HepG2 (cell line): ENCODE results near the gene DENND10. TPM values are rescaled to one million over a fixed set of nuclear protein-coding genes. Genes with fewer than 3 reads are reported as not detected.

ENCODE experiments used
- BHLHE40 ChIP-seq: IDR thresholded peaks from 2 replicates; pipeline ENCODE4 v1.6.1; 2011; ENCODE audit warnings: low read length, improper control_type of control experiment
- HIVEP1 ChIP-seq: sonication (generic); formaldehyde crosslinking; IDR thresholded peaks from 2 replicates; pipeline ENCODE4 v1.4.0; 2020; ENCODE audit warnings: mild to moderate bottlenecking, missing genetic modification reagents
- HOXA9 ChIP-seq: sonication (generic); formaldehyde crosslinking; IDR thresholded peaks from 2 replicates; pipeline ENCODE4 v1.8.1; 2022; ENCODE audit warnings: missing genetic modification reagents, mild to moderate bottlenecking, moderate library complexity, borderline replicate concordance
- MIER3 ChIP-seq: IDR thresholded peaks from 2 replicates; pipeline ENCODE4 v1.6.1; 2016; ENCODE audit warnings: missing compliant biosample characterization, borderline replicate concordance
- NR2F2 ChIP-seq: IDR thresholded peaks from 2 replicates; pipeline ENCODE4 v1.6.1; 2012; ENCODE audit warnings: low read depth, inconsistent platforms, borderline replicate concordance
- PRPF4 ChIP-seq: fragments of 200-400 bp; formaldehyde crosslinking; IDR thresholded peaks from 2 replicates; pipeline ENCODE4 v1.6.1; 2016; ENCODE audit warnings: low read length, low read depth; ENCODE audit not compliant: poor library complexity, severe bottlenecking
- RFXAP ChIP-seq: sonication (generic); formaldehyde crosslinking; IDR thresholded peaks from 2 replicates; pipeline ENCODE4 v1.4.0; 2020; ENCODE audit warnings: missing genetic modification reagents, borderline replicate concordance
- SMARCC2 ChIP-seq: fragments of 450-650 bp; IDR thresholded peaks from 2 replicates; pipeline ENCODE4 v1.6.1; 2017; ENCODE audit warnings: antibody characterized with exemption, mild to moderate bottlenecking
- TCF7 ChIP-seq: sonication (generic); IDR thresholded peaks from 2 replicates; pipeline ENCODE4 v1.6.1; 2016; ENCODE audit warnings: antibody characterized with exemption, low read depth
- TRIM24 ChIP-seq: sonication (generic); formaldehyde crosslinking; IDR thresholded peaks from 2 replicates; pipeline ENCODE4 v1.8.0; 2022; ENCODE audit warnings: mild to moderate bottlenecking, missing genetic modification reagents
- ZBTB20 ChIP-seq: sonication (generic); formaldehyde crosslinking; IDR thresholded peaks from 2 replicates; pipeline ENCODE4 v1.8.1; 2023; ENCODE audit warnings: missing genetic modification reagents, low read depth, mild to moderate bottlenecking, borderline replicate concordance
- ZNF224 ChIP-seq: sonication (generic); formaldehyde crosslinking; IDR thresholded peaks from 2 replicates; pipeline ENCODE4 v1.5.0; 2020; ENCODE audit warnings: mild to moderate bottlenecking, missing genetic modification reagents
- ZNF441 ChIP-seq: sonication (generic); formaldehyde crosslinking; IDR thresholded peaks from 2 replicates; pipeline ENCODE4 v1.7.0; 2021; ENCODE audit warnings: missing genetic modification reagents, borderline replicate concordance
- ZNF577 ChIP-seq: sonication (generic); formaldehyde crosslinking; IDR thresholded peaks from 2 replicates; pipeline ENCODE4 v1.4.0; 2020; ENCODE audit warnings: mild to moderate bottlenecking, low read depth, missing genetic modification reagents, borderline replicate concordance
- ZNF7 ChIP-seq: IDR thresholded peaks from 2 replicates; pipeline ENCODE4 v1.6.1; 2016; ENCODE audit warnings: missing biosample characterization, missing genetic modification reagents
- ZSCAN30 ChIP-seq: sonication (generic); formaldehyde crosslinking; IDR thresholded peaks from 2 replicates; pipeline ENCODE4 v1.5.0; 2020; ENCODE audit warnings: mild to moderate bottlenecking, missing genetic modification reagents
- polyA plus RNA-seq, 8 experiments: library from polyadenylated mRNA; depleted of rRNA in 3 of 8; stranded (reverse) in 7 of 8; unstranded in 1 of 8; fragments of >200 nt; fragmentation: Illumina TruSeq in 4 of 8; extraction: Trizol in 4 of 8; gene quantifications; 2 replicates each; pipeline versions ENCODE4 v1.2.1 to v1.2.3, GENCODE V29; 2011 to 2016; ENCODE audit warnings: low read depth in 4 of 8, missing spikeins in 1 of 8, mixed read lengths in 1 of 8; ENCODE audit not compliant: insufficient read depth in 1 of 8
- total RNA-seq, 5 experiments: library from RNA; depleted of rRNA; stranded (reverse); fragments of >200 nt; fragmentation: Illumina TruSeq; extraction: Trizol; gene quantifications; 2 replicates each; pipeline ENCODE4 v1.2.3, GENCODE V29; 2016; ENCODE audit warnings: low read depth in 1 of 5
- TF ChIP-seq, protein P1 (sequence below): sonication (generic); formaldehyde crosslinking; IDR thresholded peaks from 2 replicates; pipeline ENCODE4 v1.4.0; 2020; ENCODE audit warnings: missing genetic modification reagents, borderline replicate concordance
- TF ChIP-seq, protein P2 (sequence below): IDR thresholded peaks from 2 replicates; pipeline ENCODE4 v1.6.1; 2018; ENCODE audit warnings: missing genetic modification reagents
- TF ChIP-seq, protein P3 (sequence below): sonication (generic); formaldehyde crosslinking; IDR thresholded peaks from 2 replicates; pipeline ENCODE4 v1.5.1; 2020; ENCODE audit warnings: missing genetic modification reagents, mild to moderate bottlenecking, borderline replicate concordance
- TF ChIP-seq, protein P4 (sequence below): sonication (generic); formaldehyde crosslinking; IDR thresholded peaks from 2 replicates; pipeline ENCODE4 v1.4.0; 2020; ENCODE audit warnings: missing genetic modification reagents
- TF ChIP-seq, protein P5 (sequence below): sonication (generic); formaldehyde crosslinking; IDR thresholded peaks from 2 replicates; pipeline ENCODE4 v1.4.0; 2020; ENCODE audit warnings: missing genetic modification reagents

The DENND10 gene
- total and polyA plus RNA-seq, 2 of the 13 experiments (the other 11 are each of a cell fraction or from before 2014, with no cell fraction given), result 43.7 to 78.8 TPM

DNA sequence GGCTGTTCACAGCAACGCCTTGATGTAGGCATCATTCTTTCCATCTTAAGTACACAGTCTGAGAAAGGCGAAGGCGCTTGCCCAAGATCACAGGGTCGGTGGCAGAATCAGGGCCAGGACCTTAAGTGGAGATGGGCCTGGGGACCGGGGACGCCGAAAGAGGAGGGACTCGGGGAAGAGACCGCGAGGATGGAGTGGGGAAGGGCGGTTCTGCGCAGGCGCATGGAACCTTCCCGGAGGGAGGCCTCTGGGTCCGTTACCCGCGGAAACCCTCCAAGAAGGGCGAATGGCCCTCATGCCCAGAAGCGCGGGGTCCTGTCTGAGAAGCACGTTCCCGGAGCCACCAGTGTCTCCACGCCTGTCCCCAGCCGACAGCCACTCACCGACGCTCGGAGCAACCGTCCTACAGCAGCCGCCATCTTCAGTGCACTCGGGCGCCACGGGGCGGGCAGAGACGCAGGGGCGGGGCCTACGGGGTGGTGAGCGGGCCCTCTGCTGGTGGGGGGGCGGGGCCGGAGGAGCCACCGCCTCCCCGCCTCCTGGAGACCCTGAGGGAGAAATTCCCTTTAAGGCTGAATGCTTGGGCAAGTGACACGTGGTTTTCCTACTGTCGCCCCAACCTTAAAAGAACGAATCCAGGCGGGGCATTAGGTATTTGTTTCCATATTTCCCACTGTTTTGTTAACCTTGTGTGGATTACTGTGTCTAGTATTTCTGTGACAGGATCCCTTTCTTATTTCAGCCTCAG is 74.6 kb downstream of the DENND10 start, which contains the start of gene PRDX3 (continued):
- TF ChIP-seq SMARCC2 (no peak), ZNF577 (CRISPR knock-in tag) (peak; percentile 59; the same call in 1 of the 2 replicates), ZNF7 (CRISPR knock-in tag) (no peak), PRPF4 (no peak), BHLHE40 (no peak), ZSCAN30 (no peak), ZNF224 (CRISPR knock-in tag) (0 out of 2 replicates have a peak, but pooled peaks have one; percentile 50), NR2F2 (no peak), HIVEP1 (CRISPR knock-in tag) (no peak; the same call in 1 of the 2 replicates), TRIM24 (CRISPR knock-in tag) (no peak), HOXA9 (no peak), ZNF441 (CRISPR knock-in tag) (no peak), RFXAP (CRISPR knock-in tag) (no peak), MIER3 (no peak), ZBTB20 (no peak), TCF7 (no peak)
- TF ChIP-seq, protein P1, sequence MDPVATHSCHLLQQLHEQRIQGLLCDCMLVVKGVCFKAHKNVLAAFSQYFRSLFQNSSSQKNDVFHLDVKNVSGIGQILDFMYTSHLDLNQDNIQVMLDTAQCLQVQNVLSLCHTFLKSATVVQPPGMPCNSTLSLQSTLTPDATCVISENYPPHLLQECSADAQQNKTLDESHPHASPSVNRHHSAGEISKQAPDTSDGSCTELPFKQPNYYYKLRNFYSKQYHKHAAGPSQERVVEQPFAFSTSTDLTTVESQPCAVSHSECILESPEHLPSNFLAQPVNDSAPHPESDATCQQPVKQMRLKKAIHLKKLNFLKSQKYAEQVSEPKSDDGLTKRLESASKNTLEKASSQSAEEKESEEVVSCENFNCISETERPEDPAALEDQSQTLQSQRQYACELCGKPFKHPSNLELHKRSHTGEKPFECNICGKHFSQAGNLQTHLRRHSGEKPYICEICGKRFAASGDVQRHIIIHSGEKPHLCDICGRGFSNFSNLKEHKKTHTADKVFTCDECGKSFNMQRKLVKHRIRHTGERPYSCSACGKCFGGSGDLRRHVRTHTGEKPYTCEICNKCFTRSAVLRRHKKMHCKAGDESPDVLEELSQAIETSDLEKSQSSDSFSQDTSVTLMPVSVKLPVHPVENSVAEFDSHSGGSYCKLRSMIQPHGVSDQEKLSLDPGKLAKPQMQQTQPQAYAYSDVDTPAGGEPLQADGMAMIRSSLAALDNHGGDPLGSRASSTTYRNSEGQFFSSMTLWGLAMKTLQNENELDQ (CRISPR knock-in tag), result no peak
- TF ChIP-seq, protein P2, sequence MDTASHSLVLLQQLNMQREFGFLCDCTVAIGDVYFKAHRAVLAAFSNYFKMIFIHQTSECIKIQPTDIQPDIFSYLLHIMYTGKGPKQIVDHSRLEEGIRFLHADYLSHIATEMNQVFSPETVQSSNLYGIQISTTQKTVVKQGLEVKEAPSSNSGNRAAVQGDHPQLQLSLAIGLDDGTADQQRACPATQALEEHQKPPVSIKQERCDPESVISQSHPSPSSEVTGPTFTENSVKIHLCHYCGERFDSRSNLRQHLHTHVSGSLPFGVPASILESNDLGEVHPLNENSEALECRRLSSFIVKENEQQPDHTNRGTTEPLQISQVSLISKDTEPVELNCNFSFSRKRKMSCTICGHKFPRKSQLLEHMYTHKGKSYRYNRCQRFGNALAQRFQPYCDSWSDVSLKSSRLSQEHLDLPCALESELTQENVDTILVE (CRISPR knock-in tag), result peak; percentile 69
- TF ChIP-seq, protein P3, sequence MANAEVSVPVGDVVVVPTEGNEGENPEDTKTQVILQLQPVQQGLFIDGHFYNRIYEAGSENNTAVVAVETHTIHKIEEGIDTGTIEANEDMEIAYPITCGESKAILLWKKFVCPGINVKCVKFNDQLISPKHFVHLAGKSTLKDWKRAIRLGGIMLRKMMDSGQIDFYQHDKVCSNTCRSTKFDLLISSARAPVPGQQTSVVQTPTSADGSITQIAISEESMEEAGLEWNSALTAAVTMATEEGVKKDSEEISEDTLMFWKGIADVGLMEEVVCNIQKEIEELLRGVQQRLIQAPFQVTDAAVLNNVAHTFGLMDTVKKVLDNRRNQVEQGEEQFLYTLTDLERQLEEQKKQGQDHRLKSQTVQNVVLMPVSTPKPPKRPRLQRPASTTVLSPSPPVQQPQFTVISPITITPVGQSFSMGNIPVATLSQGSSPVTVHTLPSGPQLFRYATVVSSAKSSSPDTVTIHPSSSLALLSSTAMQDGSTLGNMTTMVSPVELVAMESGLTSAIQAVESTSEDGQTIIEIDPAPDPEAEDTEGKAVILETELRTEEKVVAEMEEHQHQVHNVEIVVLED (CRISPR knock-in tag), result peak; percentile 60; the same call in 1 of the 2 replicates
- TF ChIP-seq, protein P4, sequence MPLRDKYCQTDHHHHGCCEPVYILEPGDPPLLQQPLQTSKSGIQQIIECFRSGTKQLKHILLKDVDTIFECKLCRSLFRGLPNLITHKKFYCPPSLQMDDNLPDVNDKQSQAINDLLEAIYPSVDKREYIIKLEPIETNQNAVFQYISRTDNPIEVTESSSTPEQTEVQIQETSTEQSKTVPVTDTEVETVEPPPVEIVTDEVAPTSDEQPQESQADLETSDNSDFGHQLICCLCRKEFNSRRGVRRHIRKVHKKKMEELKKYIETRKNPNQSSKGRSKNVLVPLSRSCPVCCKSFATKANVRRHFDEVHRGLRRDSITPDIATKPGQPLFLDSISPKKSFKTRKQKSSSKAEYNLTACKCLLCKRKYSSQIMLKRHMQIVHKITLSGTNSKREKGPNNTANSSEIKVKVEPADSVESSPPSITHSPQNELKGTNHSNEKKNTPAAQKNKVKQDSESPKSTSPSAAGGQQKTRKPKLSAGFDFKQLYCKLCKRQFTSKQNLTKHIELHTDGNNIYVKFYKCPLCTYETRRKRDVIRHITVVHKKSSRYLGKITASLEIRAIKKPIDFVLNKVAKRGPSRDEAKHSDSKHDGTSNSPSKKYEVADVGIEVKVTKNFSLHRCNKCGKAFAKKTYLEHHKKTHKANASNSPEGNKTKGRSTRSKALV, result no peak; the same call in 1 of the 2 replicates
- TF ChIP-seq, protein P5, sequence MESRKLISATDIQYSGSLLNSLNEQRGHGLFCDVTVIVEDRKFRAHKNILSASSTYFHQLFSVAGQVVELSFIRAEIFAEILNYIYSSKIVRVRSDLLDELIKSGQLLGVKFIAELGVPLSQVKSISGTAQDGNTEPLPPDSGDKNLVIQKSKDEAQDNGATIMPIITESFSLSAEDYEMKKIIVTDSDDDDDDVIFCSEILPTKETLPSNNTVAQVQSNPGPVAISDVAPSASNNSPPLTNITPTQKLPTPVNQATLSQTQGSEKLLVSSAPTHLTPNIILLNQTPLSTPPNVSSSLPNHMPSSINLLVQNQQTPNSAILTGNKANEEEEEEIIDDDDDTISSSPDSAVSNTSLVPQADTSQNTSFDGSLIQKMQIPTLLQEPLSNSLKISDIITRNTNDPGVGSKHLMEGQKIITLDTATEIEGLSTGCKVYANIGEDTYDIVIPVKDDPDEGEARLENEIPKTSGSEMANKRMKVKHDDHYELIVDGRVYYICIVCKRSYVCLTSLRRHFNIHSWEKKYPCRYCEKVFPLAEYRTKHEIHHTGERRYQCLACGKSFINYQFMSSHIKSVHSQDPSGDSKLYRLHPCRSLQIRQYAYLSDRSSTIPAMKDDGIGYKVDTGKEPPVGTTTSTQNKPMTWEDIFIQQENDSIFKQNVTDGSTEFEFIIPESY (CRISPR knock-in tag), result no peak
